Measurements from ENCODE around the gene SYNDIG1. TPM values are rescaled to one million over a fixed set of nuclear protein-coding genes. Genes with fewer than 3 reads are reported as not detected.

SYNDIG1 gene
- total RNA-seq, 1 donor, result not detected

DNA sequence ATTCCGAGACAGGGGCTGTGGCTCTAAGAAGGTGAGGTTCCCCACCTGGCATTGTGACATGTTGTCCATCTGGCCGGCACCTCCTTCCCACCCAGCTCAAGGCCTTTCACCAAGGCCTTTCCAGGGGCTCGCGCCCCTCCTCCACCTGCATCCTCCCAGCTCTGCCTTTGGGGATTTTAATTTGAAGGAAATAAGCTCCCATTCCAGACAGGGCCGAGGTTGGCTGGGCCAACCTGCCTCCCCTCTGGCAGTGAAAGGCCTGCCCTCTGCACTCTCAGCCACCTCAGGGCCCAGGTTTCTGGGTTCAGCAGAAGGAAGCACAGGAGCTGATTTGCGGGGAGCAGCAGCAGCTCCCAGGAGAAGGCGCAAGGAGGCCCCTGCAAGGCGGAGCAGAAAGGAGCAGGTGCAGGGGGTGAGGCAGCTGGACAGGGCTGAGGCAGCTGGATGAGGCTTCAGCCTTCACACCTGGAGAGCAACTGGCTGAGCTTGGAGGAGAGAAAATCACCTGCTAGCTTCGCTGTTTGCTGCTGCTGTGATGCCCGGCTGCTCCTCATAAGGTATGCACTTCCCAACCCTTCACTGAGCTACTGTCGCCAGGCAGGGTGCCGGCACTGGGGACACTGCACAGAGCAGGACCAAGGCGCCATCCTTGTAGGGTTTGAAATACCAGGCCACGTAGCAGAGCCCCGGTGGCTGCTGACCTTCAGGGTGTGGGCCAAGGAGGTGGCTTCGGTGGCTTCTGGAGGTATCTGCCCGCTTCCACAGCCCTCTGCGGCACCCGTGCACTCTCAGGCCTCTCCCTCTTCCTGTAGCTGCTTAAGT lies 147.0 kb downstream of the SYNDIG1 start:
- no peak overlapping the region for H3K4me3 ChIP-seq (ENCODE audit: low read depth, low read length)
- no peak for DNase-seq (ENCODE audit: low read depth)
- TF ChIP-seq, protein P1, sequence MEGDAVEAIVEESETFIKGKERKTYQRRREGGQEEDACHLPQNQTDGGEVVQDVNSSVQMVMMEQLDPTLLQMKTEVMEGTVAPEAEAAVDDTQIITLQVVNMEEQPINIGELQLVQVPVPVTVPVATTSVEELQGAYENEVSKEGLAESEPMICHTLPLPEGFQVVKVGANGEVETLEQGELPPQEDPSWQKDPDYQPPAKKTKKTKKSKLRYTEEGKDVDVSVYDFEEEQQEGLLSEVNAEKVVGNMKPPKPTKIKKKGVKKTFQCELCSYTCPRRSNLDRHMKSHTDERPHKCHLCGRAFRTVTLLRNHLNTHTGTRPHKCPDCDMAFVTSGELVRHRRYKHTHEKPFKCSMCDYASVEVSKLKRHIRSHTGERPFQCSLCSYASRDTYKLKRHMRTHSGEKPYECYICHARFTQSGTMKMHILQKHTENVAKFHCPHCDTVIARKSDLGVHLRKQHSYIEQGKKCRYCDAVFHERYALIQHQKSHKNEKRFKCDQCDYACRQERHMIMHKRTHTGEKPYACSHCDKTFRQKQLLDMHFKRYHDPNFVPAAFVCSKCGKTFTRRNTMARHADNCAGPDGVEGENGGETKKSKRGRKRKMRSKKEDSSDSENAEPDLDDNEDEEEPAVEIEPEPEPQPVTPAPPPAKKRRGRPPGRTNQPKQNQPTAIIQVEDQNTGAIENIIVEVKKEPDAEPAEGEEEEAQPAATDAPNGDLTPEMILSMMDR (IDR thresholded peaks at IDR 0.05; ENCODE audit: insufficient read depth, low read depth, low read length), result no peak

DNA sequence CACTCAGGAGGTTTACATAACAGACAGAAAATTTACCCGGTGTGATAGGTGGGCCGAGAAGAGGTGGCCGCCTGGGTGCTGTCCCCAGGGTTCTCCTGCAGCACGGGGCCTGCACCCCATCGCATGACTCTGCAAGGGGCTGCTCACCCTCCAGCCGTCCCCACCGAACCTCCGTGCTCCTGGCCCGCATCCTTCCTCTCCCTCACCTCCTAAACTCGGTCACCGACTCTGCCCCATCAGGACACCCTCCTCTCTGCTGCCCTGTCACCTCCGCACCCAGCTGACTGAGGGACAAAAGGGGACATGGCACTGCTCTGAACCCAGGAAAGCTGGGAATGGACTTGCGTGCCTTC lies 147.6 kb downstream of the SYNDIG1 start:
- TF ChIP-seq, protein P1 (IDR thresholded peaks at IDR 0.05; ENCODE audit: insufficient read depth, low read depth, low read length), result no peak
- H3K4me3 ChIP-seq (ENCODE audit: low read depth, low read length), result no peak overlapping the region
- no peak for DNase-seq (ENCODE audit: low read depth)

DNA sequence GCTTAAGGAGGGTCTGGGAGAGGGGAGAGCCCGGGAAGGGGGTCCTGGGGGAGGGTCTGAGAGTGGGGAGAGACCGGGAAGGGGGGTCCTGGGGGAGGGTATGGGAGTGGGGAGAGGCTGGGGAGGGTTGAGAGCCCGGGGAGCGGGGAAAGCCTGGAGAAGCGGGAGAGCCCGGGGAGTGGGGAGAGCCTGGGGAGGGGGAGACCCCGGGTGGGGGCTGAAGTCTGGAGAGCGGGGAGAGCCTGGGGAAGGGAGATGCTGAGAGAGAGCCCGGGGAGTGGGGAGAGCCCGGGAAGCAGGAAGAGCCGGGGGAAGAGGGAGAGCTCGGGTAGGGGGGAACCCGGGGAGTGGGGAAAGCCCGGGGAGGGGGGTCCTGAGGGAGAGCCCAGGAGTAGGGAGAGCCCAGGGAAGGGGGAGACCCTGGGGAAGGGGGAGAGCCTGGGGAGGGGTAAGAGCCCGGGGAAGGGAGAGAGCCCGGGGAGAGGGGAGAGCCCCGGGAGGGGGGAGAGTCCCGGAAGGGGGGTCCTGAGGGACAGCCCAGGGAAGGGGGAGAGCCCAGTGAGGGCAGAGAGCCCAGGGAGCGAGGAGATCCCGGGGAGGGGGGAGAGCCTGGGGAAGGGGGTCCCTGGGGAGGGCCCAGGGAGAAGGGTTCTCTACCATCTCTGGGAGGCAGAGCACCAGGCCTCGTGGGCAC lies 148.5 kb downstream of the SYNDIG1 start:
- TF ChIP-seq, protein P1 (IDR thresholded peaks at IDR 0.05; ENCODE audit: insufficient read depth, low read depth, low read length), result no peak
- H3K4me3 ChIP-seq (ENCODE audit: low read depth, low read length), result no peak overlapping the region
- no peak for DNase-seq (ENCODE audit: low read depth)

DNA sequence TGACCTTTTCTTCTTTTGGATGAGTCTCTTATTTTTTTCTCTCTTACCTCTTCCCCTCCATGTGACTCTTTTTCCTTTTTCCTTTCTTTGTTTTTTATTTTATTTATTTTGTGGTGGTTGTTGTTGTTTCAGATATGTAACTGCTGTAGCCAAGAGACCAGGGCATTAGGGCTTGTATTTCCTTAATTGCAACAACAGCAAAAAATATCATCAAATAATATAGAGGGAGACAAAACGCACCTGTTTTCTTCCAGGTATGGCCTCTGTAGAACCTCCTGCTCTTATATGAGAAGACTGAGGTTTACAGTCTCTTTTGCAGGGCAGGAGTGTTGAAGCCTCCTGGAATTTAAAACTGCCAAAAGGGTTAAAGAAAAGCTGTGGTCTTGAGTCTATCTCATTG lies 149.3 kb downstream of the SYNDIG1 start:
- TF ChIP-seq, protein P1 (IDR thresholded peaks at IDR 0.05; ENCODE audit: insufficient read depth, low read depth, low read length), result no peak
- no peak overlapping the region for H3K4me3 ChIP-seq (ENCODE audit: low read depth, low read length)
- no peak for DNase-seq (ENCODE audit: low read depth)

DNA sequence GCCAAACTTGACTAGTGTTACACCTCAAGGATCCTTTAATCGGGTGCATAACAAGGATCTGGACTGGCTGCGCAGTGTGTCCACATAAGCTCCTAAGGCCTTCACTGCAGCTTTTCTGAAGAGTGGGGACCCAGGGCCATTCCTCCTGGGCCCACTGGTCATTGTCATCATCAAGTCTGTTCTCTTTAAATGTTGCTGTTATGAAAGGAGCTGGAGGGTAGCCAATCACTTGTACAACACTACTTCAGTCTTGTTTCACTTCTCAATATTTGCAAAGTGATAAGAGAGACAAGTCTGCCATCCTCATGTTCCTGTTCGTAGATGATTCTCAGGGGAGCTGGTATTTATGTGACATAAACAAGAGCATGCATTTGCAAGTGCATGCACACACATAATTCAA lies 149.8 kb downstream of the SYNDIG1 start:
- DNase-seq (ENCODE audit: low read depth), result no peak
- TF ChIP-seq, protein P1 (IDR thresholded peaks at IDR 0.05; ENCODE audit: insufficient read depth, low read depth, low read length), result no peak
- H3K4me3 ChIP-seq (ENCODE audit: low read depth, low read length), result no peak overlapping the region

DNA sequence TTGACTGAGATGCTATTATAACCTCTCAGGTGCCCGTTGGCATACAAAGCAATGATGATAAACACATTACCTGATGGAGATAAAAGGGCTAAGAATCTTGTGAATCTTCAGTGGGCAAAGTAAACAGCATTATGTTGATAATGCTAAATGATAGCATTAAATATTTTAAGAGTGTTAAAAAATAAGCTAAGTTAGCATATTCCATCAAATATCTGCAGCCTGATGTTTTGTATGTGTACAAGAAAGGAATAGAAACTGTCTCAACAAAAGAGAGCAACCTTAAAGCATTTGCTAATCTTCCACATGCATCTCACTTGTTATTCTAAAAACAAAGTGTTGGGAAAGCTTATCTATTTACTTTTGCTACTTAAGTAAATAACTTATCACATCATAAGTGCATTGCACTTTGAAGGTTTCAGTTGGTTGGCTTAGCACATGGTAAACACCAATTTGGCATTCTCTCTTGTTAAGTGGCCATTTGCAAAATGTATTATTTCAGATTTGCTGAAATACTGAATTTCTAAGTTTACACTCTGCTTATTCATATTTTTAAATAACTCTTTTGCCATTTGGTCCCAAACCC lies 151.6 kb downstream of the SYNDIG1 start:
- H3K4me3 ChIP-seq (ENCODE audit: low read depth, low read length), result no peak overlapping the region
- TF ChIP-seq, protein P1 (IDR thresholded peaks at IDR 0.05; ENCODE audit: insufficient read depth, low read depth, low read length), result no peak
- DNase-seq (ENCODE audit: low read depth), result no peak

All from fibroblast of villous mesenchyme (primary cell).